HG03103 (cell line): ENCODE measurements around the gene SRMS.
"Not testable (repeated sequence)": the region's sequence is repeated elsewhere in the genome, so short reads cannot be mapped to it uniquely, and the experiment has no call there.

Experiments used
- ATAC-seq: cut with Tn5 transposase; IDR thresholded peaks from one replicate; pipeline ENCODE4 v1.9.1; 2021; ENCODE audit warnings: low read depth; ENCODE audit not compliant: unreplicated experiment

SRMS gene

GRCh38 chr20:63566395-63567135 lies 19.0 kb upstream of the SRMS start:
- ATAC-seq = no peak

DNA sequence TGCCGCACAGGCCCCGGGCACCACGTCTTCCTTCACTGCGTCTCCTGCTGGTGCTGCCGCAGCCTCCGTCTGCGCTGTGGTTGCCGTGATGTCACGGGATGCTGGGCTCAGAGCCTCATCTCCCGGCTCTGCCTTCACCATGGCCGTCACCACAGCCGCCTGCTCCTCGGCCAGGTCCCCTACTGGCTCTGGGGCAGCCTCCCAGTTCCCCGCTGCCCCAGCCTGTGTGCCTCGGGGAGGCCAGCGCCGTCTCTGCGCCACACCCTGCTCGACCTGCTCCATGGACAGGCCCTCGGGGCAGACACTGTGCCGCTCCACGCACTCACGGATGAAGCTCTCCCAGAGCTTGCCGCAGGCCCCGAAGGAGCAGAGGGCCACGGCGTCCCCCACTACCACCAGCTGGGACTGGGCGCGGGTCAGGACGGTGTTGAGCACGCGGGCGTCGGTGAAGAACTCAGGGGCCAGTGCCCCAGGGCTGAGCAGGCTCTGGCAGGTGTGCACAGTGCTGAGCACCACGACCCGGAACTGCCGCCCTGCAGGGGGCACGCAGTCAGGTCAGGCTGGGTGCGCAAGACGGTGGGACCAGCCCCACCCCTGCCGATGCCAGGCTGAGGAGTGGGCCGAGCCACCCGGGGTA lies 18.3 kb upstream of the SRMS start:
- no peak for ATAC-seq

DNA sequence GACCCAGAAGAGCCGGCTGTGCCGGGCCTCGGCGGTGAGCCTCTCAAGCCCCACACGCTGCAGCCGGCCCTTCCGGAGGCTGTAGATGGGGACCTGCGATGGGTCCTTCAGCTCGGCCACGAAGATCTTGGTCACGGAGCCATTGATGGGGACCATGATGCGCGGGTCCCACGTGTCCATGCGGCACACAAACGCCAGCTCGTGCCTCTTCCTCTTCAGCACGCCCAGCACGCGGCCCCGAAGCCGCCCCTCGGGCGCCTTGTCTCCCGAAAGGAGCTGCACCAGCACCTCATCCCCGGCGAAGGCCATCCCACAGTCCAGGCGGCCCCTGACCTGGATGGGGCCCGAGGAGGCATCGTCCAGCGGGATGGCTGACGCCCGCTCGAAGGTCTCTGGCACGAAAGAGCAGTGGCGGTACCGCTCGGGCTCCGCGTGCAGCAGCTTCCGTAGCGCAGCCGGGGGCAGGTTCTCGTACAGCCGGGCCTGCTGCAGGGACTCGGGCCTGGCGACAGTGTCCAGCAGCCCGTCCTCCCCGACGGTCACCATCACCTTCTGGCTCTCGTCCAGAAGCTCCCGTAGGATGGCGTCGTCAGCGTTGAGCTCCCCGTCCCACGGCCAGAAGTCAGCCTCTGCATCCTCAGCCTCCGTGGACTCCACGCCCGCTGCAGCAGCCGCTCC lies 17.6 kb upstream of the SRMS start:
- no peak for ATAC-seq

DNA sequence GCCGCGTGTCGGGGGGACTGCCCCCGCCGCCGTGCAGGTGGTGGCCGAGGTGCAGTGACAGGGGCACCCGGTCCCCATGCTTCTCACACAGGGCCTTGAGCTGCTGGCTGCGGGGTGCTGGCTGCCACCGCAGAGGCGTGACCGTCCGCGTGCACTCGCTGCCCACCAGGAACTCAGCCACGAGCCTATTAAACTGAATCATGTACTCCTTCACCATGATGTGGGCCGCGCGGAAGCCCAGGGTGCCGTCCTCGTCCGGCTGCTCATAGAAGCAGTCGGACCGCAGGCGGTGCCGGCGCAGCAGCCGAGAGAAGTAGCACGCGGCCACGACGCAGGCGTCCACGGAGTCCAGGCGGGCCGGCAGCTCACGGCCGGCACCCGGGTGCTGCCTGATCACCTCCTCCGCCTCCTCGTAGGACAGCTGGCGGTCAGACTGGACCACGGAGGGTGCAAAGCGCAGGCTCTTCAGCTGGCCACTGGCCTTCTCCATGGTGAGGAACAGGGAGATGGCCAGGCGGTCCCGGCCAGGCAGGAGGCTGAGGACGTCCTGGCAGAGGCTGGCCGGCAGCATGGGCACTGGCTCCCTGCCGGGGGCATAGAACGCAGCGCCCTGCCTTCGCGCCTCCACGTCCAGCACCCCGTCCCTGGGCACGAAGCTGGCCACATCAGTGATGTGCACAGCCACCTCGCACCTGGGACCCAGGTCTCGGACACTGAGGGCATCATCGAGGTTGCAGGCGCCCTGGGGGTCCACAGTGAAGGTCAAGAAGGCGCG lies 16.7 kb upstream of the SRMS start:
- ATAC-seq = no peak

GRCh38 chr20:63563225-63563935 lies 15.8 kb upstream of the SRMS start:
- no peak for ATAC-seq

DNA sequence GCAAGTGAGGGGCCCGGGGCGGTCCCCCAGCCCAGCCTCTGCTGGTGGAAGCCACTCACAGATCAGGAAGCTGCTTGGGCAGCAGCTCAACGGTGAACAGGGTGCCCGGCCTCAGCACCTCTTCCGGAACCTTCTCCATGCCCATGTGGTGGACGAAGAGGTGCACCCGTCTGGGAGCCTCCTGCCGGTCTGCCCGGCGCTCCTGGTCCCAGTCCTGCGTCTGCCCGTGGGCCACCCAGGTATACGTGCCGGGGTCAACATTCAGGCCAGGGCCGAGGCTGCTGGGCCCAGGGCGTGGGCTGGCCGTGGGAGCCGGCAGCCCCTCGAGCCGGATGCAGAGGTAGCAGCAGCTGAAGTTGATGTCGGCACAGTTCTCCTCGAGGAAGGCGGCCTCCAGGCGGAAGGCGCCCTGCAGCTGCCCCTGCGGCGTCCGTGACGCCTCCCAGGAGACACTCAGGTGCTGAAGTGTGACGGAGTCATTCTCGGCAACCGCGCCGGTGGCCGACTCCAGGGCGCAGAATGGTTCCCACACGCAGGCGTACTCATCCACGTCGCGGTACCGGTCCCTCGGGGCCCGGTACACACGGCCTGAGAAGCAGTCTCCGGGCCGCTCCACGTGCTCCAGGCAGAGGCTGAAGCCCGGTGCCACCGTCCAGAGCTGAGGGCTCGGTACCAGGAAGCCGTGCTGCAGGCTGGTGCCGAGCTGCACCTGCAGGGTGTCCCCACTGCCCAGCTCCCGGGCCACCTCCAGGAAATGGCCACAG lies 15.1 kb upstream of the SRMS start:
- no peak for ATAC-seq

DNA sequence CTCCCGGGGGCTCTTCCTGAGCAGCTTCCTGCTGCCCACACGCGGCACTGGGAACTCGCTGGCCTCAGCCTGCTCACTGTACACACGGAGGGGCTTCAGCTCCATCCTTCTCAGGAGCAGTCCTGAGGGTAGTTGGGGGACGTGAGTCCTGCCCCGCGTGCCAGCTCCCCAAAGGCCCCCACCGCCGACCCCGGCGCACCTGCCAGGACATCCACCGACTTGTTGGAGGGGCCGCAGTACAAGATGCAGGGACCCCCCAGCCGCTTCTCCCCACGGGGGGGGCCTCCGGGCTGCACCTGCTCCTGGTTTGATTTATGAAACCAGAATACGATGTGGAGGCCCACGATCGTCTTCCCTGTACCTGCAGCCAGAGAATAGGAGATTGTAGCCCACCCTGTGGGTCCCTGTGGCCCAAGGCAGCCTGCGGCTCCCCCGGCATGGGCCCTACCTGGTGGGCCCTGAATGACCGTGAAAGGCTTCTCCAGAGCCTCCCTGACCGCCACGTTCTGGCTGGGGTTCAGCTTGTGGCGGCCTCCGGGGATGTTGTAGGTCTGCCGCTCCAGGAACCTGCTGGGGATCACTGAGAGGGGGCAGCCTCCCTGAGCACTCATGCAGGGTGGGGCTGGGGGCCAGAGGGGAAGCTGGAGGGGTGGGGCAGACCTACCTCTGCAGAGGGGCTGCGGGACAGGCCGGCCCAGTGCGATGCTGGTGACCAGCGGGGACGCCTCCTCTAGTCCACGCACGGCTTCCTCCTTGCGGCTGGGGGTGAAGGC lies 14.3 kb upstream of the SRMS start:
- ATAC-seq = no peak

- no peak for ATAC-seq
These were observed 13.5 kb upstream of the SRMS start for GRCh38 chr20:63560856-63561609.

DNA sequence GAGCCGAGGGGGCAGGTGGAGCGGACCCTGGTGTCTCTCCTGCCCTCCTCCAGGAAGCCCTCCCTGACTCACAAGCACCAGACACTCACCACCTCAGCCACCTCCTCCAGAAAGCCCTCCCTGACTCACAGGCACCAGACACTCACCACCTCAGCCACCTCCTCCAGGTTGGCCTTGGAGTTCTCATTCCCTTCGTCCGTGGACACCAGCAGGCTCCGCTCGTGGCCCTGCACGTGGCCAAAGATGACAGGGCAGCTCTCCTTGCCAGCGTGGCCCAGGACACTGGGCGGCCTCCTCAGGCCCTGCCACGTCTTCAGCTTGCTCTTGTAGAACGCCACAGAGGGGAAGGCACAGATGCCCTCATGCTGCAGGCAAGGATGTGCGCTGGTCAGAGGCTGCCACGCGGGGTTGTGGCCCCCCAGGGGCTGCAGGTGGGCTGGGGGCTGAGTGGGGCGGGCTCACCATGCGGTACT lies 12.8 kb upstream of the SRMS start:
- no peak for ATAC-seq

DNA sequence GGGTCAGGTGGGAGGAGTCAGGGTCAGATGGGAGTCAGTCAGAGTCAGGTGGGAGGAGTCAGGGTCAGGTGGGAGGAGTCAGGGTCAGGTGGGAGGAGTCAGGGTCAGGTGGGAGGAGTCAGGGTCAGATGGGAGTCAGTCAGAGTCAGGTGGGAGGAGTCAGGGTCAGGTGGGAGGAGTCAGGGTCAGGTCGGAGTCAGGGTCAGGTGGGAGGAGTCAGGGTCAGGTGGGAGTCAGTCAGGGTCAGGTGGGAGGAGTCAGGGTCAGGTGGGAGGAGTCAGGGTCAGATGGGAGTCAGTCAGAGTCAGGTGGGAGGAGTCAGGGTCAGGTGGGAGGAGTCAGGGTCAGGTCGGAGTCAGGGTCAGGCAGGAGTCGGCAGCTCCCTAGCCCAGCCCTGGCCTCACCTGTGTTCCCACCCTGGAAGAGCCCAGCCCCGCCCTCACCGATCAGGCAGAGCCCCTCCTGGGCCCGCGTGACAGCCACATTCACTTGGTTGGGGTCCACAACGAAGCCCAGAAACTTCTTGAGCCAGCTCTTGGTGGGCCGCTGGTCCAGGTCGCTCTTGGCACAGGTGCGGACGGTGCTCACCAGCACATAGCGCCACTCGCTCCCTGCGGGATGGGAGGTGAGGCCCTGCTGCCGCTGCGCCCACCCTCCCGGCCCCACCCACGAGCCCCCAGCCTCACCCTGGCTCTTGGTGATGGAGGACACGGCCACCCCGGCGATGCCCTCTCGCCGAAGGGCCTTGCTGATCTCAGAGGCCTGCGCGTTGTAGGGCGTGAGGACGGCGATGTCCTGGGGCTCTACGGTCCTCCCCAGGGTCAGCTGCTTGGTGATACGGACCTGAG lies 12.2 kb upstream of the SRMS start:
- ATAC-seq = not testable (repeated sequence)

GRCh38 chr20:63558804-63559484 lies 11.4 kb upstream of the SRMS start:
- ATAC-seq = no peak

DNA sequence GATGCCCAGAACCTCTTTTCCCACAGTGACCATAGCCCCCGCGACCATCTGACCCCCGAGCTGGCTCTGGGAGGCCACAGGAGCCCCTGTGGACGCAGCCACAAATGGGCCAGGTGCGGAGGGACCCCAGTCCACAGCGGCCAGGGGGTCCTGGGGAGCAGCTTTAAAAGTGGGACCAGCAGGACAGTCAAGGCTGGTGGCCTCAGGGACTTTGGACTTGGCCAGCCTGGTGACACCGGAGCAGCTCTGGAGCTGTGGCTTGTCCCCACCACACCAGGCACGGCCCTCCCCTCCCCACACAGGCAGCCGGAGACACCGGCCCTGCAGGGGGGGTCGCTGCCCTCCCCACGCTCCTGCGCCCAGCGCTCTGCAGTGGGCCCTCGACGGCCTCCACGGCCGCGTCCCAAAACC lies 9.9 kb upstream of the SRMS start:
- no peak for ATAC-seq

GRCh38 chr20:63556873-63557478 lies 9.4 kb upstream of the SRMS start:
- no peak for ATAC-seq

GRCh38 chr20:63555661-63556381 lies 8.3 kb upstream of the SRMS start:
- ATAC-seq = no peak

DNA sequence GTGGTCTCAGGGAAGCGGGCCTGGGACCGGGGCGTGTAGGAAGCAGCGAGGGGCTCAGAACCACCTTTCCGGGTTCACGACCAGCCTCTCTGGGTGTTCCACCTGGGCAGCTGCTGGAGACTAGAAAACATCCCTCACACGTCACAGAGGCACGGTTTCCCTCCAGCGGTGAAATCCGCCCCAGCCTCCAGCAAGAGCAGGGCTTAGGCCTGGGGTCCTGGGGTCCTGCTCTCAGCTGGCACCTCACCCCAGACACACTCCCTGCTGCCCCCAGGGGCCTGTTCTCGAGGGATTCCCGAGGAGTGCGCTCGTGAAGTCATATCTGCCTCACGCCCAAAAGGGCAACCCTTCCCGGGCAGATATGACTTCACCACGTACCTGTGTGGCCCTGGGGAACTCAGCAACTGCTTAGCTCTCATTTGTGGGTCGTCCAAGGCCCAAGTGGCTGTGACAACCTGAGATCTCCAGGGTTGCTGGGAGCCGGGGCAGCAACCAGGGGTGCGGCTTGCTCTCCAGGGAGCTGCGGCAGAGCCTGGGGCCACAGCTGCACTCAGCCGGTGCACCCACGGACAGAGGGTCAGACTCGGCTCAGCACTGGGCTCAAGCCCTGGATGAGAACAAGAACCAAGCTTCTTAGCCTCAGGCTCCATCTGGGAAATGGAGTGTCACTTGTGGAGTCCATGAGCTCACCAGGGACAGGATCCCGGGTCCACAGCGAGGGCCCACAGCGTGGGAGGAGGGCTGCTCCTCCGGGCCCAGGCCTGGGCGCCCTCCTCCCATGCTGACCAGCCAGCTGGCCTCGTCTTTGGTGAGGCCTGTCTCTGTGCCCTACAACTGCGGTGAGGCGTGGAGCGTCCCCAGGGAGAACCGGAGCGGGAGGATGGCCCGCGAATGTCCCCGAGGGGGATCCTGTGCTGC lies 7.1 kb upstream of the SRMS start:
- no peak for ATAC-seq
